GM19238 (cell line): ENCODE results near the gene CUX1.
"Not testable (repeated sequence)": the region's sequence is repeated elsewhere in the genome, so short reads cannot be mapped to it uniquely, and the experiment has no call there.

ENCODE experiments used
- DNase-seq: peaks from one replicate; pipeline ENCODE4 v3.0.0; 2011; ENCODE audit warnings: low spot score; ENCODE audit not compliant: insufficient read length

CUX1 gene

DNA sequence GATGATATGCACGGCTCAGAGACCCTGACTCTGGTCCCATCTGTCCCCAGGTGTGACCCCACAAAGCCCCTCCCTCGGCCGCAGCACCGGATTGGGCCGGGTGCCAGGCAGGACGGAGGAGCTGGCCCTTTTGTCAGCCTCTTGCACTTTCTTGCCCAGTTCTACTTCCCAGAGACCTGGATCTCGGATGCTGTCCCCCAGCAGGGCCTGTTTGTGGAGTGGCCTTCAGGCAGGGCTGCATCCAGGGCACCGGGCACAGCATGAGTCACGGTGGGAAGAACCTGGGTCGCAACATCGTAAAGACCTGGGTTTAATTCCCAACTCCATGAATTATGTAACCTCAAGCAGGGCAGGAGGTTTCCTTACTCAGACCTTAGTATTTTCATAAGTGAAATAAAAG is 310.9 kb downstream of the CUX1 start:
- no peak for DNase-seq

DNA sequence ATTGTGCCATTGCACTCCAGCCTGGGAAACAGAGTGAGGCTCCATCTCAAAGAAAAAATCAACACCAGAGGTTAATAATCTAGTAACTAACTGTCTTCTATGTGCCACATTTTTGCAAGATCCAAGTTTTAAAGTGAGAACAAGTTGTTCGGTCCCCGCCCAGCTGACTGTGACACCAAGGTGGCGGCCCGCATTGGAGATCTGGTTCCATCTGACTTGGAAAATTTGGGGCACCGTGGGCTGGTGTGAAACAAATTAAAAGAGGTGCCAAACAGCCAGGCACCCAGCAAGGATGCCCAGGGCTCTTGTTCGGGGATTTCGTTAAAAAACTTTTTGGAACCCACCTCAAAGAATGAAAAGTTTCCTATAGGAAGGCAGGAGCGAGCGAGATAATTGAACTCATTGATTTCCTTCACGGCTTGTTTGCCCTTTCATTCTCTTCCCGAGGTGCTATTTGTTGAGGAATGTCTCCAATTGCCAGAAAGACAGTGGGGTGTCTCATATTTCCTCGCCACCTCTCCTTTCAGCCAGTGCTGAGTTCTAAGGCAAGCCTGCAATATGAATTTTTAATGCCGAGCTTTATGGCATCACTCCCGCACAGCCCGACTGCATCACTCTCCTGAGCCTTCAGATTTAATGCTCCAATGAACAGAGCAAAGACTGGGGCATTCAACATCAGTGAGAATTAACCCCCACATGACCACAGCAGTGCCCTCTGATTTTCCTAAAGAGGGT is 312.4 kb downstream of the CUX1 start:
- DNase-seq, result no peak

DNA sequence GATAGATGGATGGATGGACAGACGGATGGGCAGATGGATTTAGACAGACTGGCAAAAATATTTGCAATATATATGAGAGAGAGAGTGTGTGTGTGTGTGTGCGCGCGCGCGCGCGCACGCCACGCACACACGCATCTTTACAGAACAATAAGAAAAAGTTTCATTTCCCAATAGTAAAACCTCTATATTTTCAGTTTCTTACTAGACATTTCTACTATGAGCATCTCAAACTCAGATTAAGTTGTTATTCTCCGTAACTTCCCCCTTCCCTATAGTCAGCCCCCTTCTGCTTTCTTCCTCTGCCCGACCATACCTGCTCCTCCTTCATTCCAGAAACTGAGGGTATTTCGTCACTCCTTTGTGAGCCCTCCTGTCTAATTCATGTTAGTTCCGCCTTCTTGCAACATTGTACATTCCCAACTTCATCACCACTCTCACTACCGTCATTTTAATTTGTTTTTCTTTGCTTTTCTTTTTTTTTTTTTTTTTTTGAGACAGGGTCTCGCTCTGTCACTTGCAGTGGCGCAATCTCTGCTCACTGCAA is 314.9 kb downstream of the CUX1 start:
- DNase-seq, result no peak

DNA sequence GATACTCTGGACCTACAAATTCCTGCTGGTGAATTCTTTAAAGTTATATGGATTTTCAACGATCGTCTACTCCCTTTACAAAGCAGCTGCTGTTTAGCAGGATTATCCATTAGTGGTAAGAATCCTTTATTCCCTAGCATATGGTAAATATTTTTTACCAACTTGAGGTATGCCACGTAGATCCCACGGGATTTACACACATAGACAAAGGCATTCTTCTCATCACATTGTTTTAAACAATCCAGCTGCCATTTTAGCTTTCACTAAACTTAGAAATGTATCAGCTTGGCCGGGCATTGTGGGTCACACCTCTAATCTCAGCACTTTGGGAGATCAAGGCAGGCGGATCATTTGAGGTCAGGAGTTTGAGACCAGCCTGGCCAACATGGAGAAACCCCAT is 321.2 kb downstream of the CUX1 start:
- no peak for DNase-seq

DNA sequence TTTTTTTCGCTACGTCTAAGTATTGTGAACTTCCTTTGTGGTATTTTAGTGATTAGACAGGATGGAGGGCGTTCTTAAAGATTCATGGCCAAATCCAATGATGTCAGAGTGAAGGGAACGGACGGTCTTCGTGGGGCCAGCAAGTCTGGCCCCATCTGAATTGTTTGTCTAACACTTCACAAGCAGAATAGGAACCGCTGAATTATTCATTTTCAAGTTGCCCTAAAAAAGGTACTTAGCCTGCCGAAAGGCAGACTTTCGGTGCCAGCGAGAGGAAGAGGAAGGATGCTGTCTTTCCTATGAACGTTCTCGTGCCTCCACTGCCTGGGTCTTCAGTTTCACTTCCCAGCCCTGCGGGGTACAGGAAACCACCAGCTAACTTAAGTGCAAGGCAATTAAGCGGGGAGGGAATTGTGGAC is 323.5 kb downstream of the CUX1 start:
- no peak for DNase-seq

DNA sequence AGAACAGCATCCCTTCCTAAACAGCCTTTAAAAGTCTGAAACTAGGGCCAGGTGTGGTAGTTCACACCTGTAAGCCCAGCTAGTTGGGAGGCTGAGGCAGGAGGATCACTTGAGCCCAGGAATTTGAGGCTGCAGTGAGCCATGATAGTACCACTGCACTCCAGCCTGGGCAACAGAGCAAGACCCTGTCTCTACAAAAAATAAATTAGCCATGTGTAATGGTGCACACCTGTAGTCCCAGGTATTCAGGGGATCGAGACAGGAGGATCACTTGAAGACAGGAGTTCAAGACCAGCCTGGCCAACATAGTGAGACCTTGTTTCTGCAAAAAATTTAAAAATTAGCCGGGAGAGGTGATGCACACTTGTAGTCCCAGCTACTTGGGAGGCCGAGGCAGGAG is 325.0 kb downstream of the CUX1 start:
- not testable (repeated sequence) for DNase-seq

DNA sequence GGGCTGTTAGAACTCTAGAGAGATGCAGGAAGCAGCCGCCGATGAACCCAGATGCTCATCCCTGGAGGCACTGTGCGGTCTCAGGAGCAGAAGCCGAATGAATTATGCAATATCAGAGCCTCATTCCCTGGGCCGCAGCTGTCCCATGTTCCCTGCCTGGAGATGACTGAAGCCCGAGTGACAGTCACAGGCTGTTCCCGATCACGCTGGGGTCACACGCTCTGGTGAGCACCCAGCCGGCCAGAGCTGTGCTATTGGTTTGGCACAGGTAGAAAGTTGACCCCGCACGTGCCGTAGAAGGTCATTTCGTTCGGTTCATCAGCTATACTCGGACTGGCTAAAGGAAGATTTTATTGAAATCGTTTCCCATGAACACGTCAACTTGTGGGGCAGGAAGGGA is 328.7 kb downstream of the CUX1 start:
- DNase-seq, result no peak

DNA sequence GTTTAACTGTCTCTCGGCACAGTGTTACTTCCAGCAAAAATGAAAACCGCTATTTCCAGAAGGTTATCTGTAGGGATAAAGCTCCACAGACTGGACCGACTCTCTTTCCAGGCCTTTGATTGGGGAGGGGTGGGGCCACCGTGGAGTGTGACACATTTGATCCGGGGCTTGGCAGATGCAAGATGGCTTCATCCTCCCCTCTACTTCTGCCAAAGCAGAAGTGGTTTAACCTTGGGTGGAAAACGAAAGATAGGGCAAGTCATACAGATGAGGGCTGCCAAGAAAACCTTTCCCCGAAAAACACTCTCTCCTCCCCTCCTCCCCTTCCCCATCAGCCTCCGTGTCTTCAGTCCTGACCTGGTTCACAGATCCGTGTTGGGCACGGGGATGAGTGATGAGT is 329.6 kb downstream of the CUX1 start:
- no peak for DNase-seq

DNA sequence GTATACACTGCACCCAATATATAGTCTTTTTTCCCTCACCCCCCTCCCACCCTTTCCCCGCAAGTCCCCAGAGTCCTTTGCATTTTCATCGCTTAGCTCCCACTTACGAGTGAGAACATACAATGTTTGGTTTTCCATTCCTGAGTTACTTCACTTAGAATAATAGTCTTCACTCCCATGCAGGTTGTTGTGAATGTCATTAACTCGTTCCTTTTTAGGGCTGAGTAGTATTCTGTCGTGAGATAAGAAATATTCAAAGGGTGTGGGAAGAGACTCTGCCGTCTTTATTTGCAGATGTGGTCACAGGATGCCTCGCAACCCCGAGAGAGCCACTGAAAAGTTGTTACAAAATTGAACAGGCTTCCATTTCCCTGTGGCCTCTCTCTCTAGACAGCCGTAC is 331.4 kb downstream of the CUX1 start:
- DNase-seq, result no peak

DNA sequence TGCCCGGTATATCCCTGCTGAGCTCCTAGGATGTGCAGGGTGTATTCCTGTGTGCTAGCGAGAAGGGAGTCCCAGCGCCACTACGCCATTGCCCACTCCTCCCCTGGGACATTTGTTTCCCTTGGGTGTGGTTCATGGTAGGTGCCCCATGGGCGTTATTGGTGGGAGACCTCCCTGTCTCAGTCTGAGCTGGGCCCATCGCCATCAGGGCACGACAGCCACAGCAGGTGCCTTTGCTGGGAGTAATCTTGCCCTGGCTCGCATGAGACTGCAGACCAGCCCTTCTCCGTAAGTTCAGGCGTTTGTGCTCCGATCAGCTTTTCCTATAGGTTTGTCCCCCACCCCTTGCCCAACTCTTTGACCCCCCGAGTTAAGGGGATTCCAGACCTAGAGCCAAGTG is 332.0 kb downstream of the CUX1 start:
- DNase-seq, result no peak

DNA sequence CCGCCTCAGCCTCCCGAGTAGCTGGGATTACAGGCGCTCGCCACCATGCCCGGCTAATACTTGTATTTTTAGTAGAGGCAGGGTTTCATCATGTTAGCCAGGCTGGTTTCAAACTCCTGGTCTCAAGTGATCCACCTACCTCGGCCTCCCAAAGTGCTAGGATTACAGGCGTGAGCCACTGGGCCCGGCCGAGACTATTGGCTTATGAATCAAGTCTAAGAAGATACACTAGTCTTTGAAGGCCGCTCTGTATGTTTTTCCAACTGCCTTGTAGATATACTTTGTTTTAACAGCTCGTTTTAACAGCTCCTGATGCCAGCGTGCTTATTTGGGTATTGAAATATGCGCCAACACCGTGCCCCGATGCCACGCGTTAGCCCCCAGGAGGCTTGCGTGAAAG is 332.8 kb downstream of the CUX1 start:
- DNase-seq, result no peak

DNA sequence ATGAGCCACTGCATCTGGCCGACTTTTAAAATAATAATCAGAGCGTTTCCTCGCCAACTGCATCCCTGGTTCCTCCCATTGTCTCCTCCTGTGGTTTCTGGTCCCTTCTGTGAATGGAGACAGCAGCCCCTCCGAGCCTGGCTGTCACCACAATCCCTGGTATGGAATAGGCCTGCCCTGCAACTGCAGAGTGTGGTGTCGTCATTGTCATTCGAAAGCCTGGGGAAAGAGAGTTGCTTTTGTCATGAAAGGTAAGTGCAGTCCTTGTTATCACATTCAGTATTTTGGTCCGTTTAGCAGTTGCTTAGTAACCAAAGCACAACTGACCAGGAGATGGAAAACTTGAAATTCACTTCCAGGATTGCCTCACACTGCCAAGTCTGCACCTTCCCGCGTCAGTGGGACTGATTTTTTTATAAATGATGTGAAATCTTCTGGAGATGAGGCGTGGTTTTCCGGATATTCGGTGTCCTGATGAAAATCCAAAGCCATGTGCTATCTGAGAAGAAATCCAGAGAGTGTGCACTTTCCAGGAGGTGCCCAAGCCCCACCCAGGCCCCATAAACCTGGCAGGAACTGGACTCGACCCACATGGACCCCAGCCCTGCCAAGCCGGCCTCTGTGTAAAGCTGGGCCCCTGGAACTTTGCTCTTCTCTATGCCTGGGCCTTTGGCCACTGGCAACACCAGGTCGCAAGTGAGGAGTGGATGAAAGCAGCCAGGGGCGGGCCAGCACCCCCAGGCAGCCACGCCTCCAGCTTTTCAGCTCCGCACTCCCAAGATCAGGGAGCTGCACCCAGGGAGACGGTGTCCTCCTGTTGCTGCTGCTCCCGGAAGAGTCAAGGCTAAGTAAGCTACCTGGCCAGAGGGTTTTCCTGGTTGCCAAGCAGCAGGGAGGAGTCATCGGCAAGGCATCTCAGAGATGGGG is 335.5 kb downstream of the CUX1 start:
- DNase-seq, result no peak

DNA sequence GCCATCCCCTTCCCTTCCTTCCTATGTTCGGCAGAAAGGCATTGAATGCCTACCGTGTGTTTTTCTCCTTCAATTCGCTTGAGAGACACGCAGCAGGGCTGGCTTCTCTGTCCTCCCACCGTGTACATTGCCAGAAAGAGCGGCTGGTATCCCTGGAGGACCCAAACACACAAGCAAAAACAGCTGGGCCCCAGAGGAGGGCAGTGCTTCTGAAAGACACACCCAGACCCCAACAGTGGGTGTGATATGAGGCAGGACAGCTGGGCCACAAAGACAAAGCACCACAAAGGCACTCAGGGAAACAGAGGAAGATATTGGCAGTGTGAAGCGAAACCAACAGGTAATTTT is 336.1 kb downstream of the CUX1 start:
- DNase-seq, result no peak

DNA sequence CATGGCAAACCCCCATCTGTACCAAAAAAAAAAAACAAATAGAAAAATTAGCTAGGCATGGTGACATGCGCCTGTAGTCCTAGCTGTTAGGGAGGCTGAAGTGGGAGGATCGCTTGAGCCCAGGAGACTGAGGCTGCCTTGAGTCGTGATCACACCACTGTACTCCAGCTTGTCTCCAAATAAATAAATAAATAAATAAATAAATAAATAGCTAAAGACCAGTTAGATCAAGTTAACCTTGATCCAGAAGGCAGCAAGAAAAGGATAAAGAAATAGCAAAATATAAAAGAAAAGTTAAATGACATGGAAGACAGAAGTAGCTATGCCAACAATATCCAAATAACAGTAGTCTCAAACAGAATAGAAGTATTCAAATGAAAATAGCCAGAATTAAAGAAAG is 337.0 kb downstream of the CUX1 start:
- no peak for DNase-seq

DNA sequence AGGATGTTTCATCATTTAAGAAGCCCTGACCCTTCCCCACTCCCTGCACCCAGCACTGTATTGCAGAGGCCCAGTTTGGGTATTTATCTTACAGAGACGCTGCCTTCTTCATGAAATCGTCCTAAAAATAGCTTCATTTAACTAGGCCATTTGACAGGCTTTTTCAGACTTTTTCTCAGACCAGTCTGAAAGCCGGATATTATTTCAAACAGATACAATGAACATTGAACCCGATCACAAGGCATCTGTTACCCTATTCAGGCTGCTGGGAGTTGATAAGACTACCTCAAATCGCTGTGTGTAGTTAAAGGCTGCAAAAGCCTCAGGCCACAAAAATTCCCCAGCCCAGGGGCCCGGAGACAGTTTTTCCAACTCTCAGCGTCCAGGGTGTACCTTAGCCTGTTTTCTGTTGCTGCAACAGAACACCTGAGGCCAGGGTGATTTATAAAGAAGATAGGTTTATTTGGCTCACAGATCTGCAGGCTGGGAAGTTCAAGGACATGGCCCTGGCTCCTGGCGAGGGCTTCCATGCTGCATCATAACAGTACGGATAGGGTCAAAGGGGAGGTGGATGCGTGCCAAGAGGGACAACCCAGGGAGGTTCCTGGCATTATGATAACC is 338.5 kb downstream of the CUX1 start:
- no peak for DNase-seq

DNA sequence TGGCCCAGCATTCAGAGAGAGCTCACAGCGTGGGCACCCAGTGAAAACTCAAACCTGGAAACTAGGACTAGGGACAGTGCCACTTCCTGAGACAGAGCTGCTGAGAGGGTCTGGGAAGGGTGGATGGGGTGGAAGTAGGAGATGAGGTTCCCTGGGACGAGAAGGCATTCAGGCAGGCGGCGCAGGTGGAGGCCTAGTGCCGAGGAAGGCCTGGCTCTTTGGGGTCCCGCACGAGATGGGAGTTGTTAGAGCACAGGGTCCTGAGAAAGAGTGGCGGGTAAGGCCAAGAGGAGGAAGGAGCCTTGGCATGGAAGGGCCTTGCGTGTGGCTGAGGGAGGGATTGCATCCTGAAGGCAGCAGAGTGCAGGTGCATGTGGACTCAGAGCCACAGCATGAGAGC is 339.4 kb downstream of the CUX1 start:
- no peak for DNase-seq

DNA sequence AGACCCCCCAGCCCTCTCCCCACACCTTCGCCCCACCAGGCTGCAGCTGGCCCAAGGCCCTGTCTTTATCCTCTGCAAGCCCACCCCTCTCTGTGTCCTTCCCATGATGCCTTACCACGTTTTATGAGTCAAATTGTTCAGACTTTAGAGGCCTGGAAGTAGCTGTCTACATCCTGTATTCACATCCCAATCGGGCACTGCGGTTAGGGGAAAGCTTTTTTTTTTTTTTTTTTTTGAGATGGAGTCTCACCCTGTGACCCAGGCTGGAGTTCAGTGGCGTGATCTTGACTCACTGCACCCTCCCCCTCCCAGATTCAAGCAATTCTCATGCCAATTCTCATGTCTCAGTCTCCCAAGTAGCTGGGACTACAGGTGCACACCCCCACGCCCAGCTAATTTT is 347.7 kb downstream of the CUX1 start:
- no peak for DNase-seq

DNA sequence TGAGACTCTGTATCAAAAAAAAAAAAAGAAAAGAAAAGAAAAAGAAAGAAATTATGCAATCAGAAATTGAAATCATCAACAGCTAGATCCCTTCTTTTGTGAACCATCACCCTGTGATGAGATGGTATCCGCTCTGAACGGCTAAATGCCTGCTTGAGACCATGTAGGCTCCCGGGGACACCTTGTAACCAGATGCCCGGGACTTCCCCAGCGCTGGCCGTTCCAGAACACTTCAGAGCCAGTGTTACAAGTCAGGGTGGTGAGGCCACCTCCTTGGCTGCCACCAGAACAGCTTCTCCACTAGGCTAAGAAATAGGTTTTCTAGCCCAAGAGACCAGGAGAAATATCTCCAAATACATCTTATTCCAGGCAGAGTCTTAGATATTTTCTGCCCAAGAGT is 349.8 kb downstream of the CUX1 start:
- no peak for DNase-seq

DNA sequence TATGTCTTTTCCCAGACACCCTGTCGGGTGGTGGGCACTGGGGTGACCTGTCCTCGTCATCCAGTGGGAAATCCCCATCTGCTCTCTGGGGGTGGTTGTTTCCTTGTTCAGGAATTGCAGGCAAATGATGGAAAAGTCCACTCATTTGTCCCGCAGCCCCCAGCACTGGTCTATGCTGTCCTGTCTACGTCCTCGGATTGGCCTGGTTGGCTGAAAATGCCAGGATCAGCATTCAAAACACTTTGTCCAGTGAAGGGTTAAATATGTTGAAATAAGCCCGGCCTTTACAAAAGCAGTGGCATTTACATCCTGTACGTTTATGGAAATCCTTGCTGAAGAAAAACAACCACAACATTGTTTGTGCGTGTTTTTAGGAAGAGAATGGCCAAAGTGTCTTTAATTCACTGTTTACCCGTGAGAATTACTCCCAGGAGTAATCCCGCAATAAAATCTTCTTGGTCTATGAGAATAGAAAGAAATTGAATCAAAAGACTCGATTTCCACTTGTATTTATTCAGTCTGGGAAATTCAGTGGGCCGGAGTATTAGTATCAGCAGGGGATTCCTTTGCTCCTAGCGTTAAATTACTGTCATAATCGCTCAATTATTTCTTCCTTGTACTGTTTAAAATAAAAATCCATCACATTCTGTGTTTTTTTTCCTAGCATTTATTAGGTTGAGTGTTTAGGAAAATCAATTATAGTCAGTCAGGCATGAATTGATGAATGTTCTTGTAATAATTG is 352.4 kb downstream of the CUX1 start:
- no peak for DNase-seq

DNA sequence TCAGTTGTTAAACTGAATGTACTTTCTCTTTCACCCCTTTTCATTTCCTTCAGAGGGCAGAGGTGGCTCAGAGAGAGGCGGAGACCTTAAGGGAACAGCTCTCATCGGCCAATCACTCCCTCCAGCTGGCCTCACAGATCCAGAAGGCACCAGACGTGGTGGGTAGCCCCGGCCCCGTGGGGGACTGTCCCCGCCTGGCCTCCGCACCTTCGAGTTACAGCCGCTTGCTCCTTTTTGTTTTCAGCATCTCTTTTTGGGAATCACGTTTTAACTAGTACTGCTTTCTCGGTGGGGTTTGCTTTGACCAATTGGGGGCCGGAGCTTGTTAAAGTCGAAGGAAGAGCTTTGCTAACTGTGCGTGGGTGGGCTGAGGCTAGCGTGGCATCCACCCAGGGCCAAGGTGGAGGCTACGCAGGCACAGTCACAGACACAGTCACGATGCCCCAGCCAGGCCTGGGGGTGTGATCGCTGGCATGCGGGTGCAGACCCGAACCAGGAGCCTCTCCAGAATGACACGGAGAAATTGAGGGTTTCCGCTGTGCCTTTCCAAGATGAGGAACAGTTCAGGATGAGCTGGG is 353.1 kb downstream of the CUX1 start:
- DNase-seq, result no peak

DNA sequence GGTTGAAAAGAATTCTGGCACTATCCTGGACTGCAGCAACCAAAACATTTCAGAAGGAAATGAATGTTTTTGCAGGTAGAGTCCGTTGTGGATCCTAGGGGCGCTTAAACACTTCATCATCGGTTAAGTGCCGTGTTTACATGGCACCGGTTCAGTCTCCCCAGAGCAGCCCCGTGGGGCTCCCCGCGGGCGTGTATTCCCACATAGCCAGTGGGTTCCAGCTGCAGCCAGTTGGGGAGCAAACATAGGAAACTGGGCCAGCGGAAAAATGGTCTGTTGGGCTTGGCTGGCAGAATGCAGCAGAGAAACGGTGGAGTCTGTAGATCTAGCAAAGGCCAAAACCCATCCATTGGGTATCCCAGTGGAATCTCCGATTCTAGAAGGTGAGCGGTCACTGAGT is 356.2 kb downstream of the CUX1 start:
- DNase-seq, result no peak
